GM21576 (cell line): ENCODE data around the gene SOCS1.

Source experiments
- ATAC-seq: cut with Tn5 transposase; IDR thresholded peaks from one replicate; pipeline ENCODE4 v1.9.1; 2021; ENCODE audit warnings: mild to moderate bottlenecking, moderate library complexity; ENCODE audit not compliant: unreplicated experiment

Gene SOCS1

GRCh38 chr16:11263737-11264136 lies 7.7 kb upstream of the SOCS1 start:
- ATAC-seq: no peak

GRCh38 chr16:11262915-11263314 lies 6.9 kb upstream of the SOCS1 start:
- no peak for ATAC-seq

- no peak for ATAC-seq
Observed at GRCh38 chr16:11260596-11260966, 4.6 kb upstream of the SOCS1 start.

GRCh38 chr16:11259655-11260595 lies 3.9 kb upstream of the SOCS1 start:
- no peak for ATAC-seq

- ATAC-seq: no peak
Observed at GRCh38 chr16:11258553-11259492, 2.8 kb upstream of the SOCS1 start.

- no peak for ATAC-seq
Observed at GRCh38 chr16:11257131-11257938, 1.3 kb upstream of the SOCS1 start.

GRCh38 chr16:11256661-11257130 lies 692 bp upstream of the SOCS1 start:
- ATAC-seq: no peak

GRCh38 chr16:11254913-11255736 lies 879 bp downstream of the SOCS1 start:
- no peak for ATAC-seq

GRCh38 chr16:11253995-11254912 lies 1.8 kb downstream of the SOCS1 start:
- no peak for ATAC-seq

GRCh38 chr16:11253009-11253994 lies 2.7 kb downstream of the SOCS1 start:
- no peak for ATAC-seq

GRCh38 chr16:11252482-11252931 lies 3.5 kb downstream of the SOCS1 start:
- ATAC-seq: no peak

GRCh38 chr16:11251525-11252481 lies 4.2 kb downstream of the SOCS1 start:
- ATAC-seq: no peak

- ATAC-seq: no peak
Observed at GRCh38 chr16:11250786-11251524, 5.0 kb downstream of the SOCS1 start.

- ATAC-seq: no peak
Observed at GRCh38 chr16:11250091-11250785, 5.8 kb downstream of the SOCS1 start.
